Measurements from ENCODE around the gene CLIC6. TPM values are rescaled to one million over a fixed set of nuclear protein-coding genes. Genes with fewer than 3 reads are reported as not detected.

The CLIC6 gene
- total and polyA plus RNA-seq, 2 of the 8 experiments (the other 6 are each of a cell fraction or from before 2014, with no cell fraction given) = 0.42 to 1.3 TPM

GRCh38 chr21:34733852-34734251 lies 65.1 kb downstream of the CLIC6 start (continued):
- TF ChIP-seq JUND (IDR thresholded peaks at IDR 0.05; ENCODE audit: low read length) = no peak
- TF ChIP-seq TEAD4 (IDR thresholded peaks at IDR 0.05; ENCODE audit: low read depth, low read length) = no peak
- TF ChIP-seq POLR2AphosphoS5 (IDR thresholded peaks at IDR 0.05; ENCODE audit: low read depth, low read length) = no peak
- TF ChIP-seq SUZ12 (IDR thresholded peaks at IDR 0.05; ENCODE audit: low read length) = no peak
- TF ChIP-seq POLR2A (IDR thresholded peaks at IDR 0.05; ENCODE audit: control extremely low read depth in 1 of 2, low read depth in 2 of 2, low read length in 2 of 2) = no peak
